IMR-90 (cell line): Measurements from ENCODE around the gene SPNS2. TPM values are rescaled to one million over a fixed set of nuclear protein-coding genes. Genes with fewer than 3 reads are reported as not detected.

ENCODE experiments used
- ATAC-seq: fragments of 200-7000 bp; cut with Tn5 transposase; 2 replicates; pipeline ENCODE4 v1.9.1; 2020; ENCODE audit warnings: low read depth, mild to moderate bottlenecking, moderate library complexity
- BruUV-seq: library from RNA; stranded (reverse); fragments of 400-500 nt; replicated peaks from 2 replicates; lab custom pipeline; 2021; lab: Mats Ljungman, UMichigan
- CTCF ChIA-PET: fragments of 300-600 bp; formaldehyde crosslinking; extraction: SDS; loops from one replicate; lab custom pipeline; 2021; ENCODE audit warnings: antibody characterized with exemption; lab: Yijun Ruan, JAX
- POLR2A ChIA-PET: fragments of 300-600 bp; sonication (Branson Sonifier 250); formaldehyde crosslinking; loops from one replicate; lab custom pipeline; 2022; ENCODE audit warnings: antibody characterized with exemption; ENCODE audit not compliant: unreplicated experiment; lab: Charles Lee
- DNase-seq: peaks from one replicate; pipeline ENCODE4 v3.0.0; 2013
- H2AFZ ChIP-seq: replicated peaks from 2 replicates; pipeline ENCODE3; 2013; ENCODE audit warnings: low read length, mild to moderate bottlenecking; ENCODE audit not compliant: poor library complexity
- H2AK5ac ChIP-seq: 2 replicates; pipeline ENCODE4 v1.6.1; 2013; ENCODE audit warnings: low read depth, low read length, inconsistent platforms
- H2AK9ac ChIP-seq: replicated peaks from 2 replicates; pipeline ENCODE3; 2013; ENCODE audit warnings: mild to moderate bottlenecking, low read depth, low read length, moderate library complexity; ENCODE audit not compliant: poor library complexity
- H2BK120ac ChIP-seq: 2 replicates; pipeline ENCODE4 v1.6.1; 2013; ENCODE audit warnings: low read depth, low read length, inconsistent platforms
- H2BK15ac ChIP-seq: 3 replicates; pipeline ENCODE4 v1.6.1; 2013; ENCODE audit warnings: low read depth, low read length, inconsistent platforms
- H2BK20ac ChIP-seq: 2 replicates; pipeline ENCODE4 v1.6.1; 2013; ENCODE audit warnings: low read depth, mild to moderate bottlenecking, inconsistent platforms, low read length, moderate library complexity
- H2BK5ac ChIP-seq: 2 replicates; pipeline ENCODE4 v1.6.1; 2013; ENCODE audit warnings: mild to moderate bottlenecking, low read depth, low read length, inconsistent platforms; ENCODE audit not compliant: poor library complexity, severe bottlenecking
- H3K14ac ChIP-seq: replicated peaks from 2 replicates; pipeline ENCODE4 v1.6.1; 2013; ENCODE audit warnings: low read depth, low read length, inconsistent platforms
- H3K18ac ChIP-seq: 2 replicates; pipeline ENCODE4 v1.6.1; 2013; ENCODE audit warnings: low read depth, low read length, control low read depth
- H3K23ac ChIP-seq: 2 replicates; pipeline ENCODE4 v1.6.1; 2013; ENCODE audit warnings: low read depth, low read length, inconsistent platforms
- H3K27ac ChIP-seq: 2 replicates; pipeline ENCODE4 v1.5.1; 2013; ENCODE audit warnings: mild to moderate bottlenecking, control low read depth, low read length; ENCODE audit not compliant: insufficient read depth
- H3K27me3 ChIP-seq: 2 replicates; pipeline ENCODE4 v1.6.1; 2013; ENCODE audit warnings: low read length; ENCODE audit not compliant: control insufficient read depth, insufficient read depth
- H3K36me3 ChIP-seq: 2 replicates; pipeline ENCODE4 v1.6.1; 2013; ENCODE audit warnings: low read length, mixed read lengths; ENCODE audit not compliant: control insufficient read depth, insufficient read depth
- H3K4ac ChIP-seq: 2 replicates; pipeline ENCODE4 v1.6.1; 2013; ENCODE audit warnings: low read depth, low read length, inconsistent platforms
- H3K4me1 ChIP-seq: 2 replicates; pipeline ENCODE4 v1.6.1; 2013; ENCODE audit warnings: low read length, mixed read lengths; ENCODE audit not compliant: control insufficient read depth, insufficient read depth
- H3K4me2 ChIP-seq: 2 replicates; pipeline ENCODE4 v1.6.1; 2013; ENCODE audit warnings: low read depth, mild to moderate bottlenecking, control low read depth, low read length, moderate library complexity
- H3K4me3 ChIP-seq: 2 replicates; pipeline ENCODE4 v1.5.1; 2013; ENCODE audit warnings: low read depth, mild to moderate bottlenecking, control low read depth, low read length, moderate library complexity; ENCODE audit not compliant: insufficient read depth
- H3K56ac ChIP-seq: 2 replicates; pipeline ENCODE4 v1.6.1; 2013; ENCODE audit warnings: low read length, inconsistent platforms; ENCODE audit not compliant: insufficient read depth; ENCODE audit errors: extremely low read depth
- H3K79me1 ChIP-seq, 2 experiments: 2 replicates each; pipeline ENCODE4 v1.6.1; 2013; ENCODE audit warnings: low read length in 2 of 2, inconsistent platforms in 1 of 2, low read depth in 1 of 2
- H3K9ac ChIP-seq: 2 replicates; pipeline ENCODE4 v1.6.1; 2013; ENCODE audit warnings: low read depth, low read length, control low read depth
- H3K9me1 ChIP-seq: 2 replicates; pipeline ENCODE4 v1.6.1; 2013; ENCODE audit warnings: low read length, inconsistent platforms; ENCODE audit not compliant: insufficient read depth
- H3K9me3 ChIP-seq: 2 replicates; pipeline ENCODE4 v1.6.1; 2013; ENCODE audit warnings: low read length; ENCODE audit not compliant: control insufficient read depth, insufficient read depth
- H4K20me1 ChIP-seq: 2 replicates; pipeline ENCODE4 v1.6.1; 2013; ENCODE audit warnings: low read length, inconsistent platforms; ENCODE audit not compliant: insufficient read depth
- H4K5ac ChIP-seq: 2 replicates; pipeline ENCODE4 v1.6.1; 2013; ENCODE audit warnings: mild to moderate bottlenecking, low read depth, low read length, control low read depth
- H4K8ac ChIP-seq, 2 experiments: 2 replicates each; pipeline ENCODE4 v1.6.1; 2013; ENCODE audit warnings: low read depth in 2 of 2, low read length in 2 of 2, control low read depth in 1 of 2, inconsistent platforms in 1 of 2
- H4K91ac ChIP-seq: 2 replicates; pipeline ENCODE4 v1.6.1; 2013; ENCODE audit warnings: low read depth, low read length, inconsistent platforms; ENCODE audit not compliant: insufficient read depth
- CHD1 ChIP-seq: IDR thresholded peaks from 2 replicates; pipeline ENCODE4 v1.6.1; 2012; ENCODE audit warnings: low read depth, low read length, improper control_type of control experiment
- CTCF ChIP-seq: conservative IDR thresholded peaks from 2 replicates; pipeline ENCODE4 v1.5.1; 2012; ENCODE audit warnings: mild to moderate bottlenecking, low read depth, low read length, improper control_type of control experiment
- ELK1 ChIP-seq: fragments of 150-350 bp; IDR thresholded peaks from 2 replicates; pipeline ENCODE4 v1.6.1; 2016; ENCODE audit warnings: low read depth, mild to moderate bottlenecking, low read length, moderate library complexity, borderline replicate concordance
- MAFK ChIP-seq: IDR thresholded peaks from 2 replicates; pipeline ENCODE4 v1.6.1; 2012; ENCODE audit warnings: low read depth, low read length, improper control_type of control experiment
- MAZ ChIP-seq: IDR thresholded peaks from 2 replicates; pipeline ENCODE4 v1.6.1; 2012; ENCODE audit warnings: low read depth, mild to moderate bottlenecking, low read length, improper control_type of control experiment, moderate library complexity, borderline replicate concordance
- POLR2A ChIP-seq: IDR thresholded peaks from 2 replicates; pipeline ENCODE4 v1.6.1; 2012; ENCODE audit warnings: mild to moderate bottlenecking, low read depth, low read length
- RCOR1 ChIP-seq: IDR thresholded peaks from 2 replicates; pipeline ENCODE4 v1.6.1; 2012; ENCODE audit warnings: mild to moderate bottlenecking, low read length, improper control_type of control experiment; ENCODE audit not compliant: insufficient replicate concordance
- USF2 ChIP-seq: fragments of 150-350 bp; IDR thresholded peaks from 2 replicates; pipeline ENCODE4 v1.6.1; 2017; ENCODE audit warnings: mild to moderate bottlenecking, antibody characterized with exemption, low read length, low read depth
- WGBS, 2 experiments: methylation state at CpG; one replicate each; pipeline versions ENCODE4 v1.1.5 to v1.1.7; 2013; ENCODE audit warnings: missing lambda C conversion rate in 2 of 2; ENCODE audit not compliant: insufficient read length in 1 of 2; ENCODE audit errors: extremely low coverage in 2 of 2; 5-methylcytosine and 5-hydroxymethylcytosine counted together
- dilution Hi-C: fragments of 300-500 bp; cut with HindIII; formaldehyde crosslinking; loops from one replicate; pipeline ENCODE4 v1.14.3; 2018; ENCODE audit warnings: low sequenced_read_pairs; ENCODE audit not compliant: unreplicated experiment
- in situ Hi-C: fragments of 300-500 bp; cut with MboI; formaldehyde crosslinking; loops from 3 replicates; pipeline ENCODE4 v1.14.3; 2019; ENCODE audit warnings: low sequenced_read_pairs, inconsistent platforms, mixed read lengths
- intact Hi-C: fragments of 100-400 bp; cut with micrococcal nuclease; formaldehyde crosslinking; loops from 2 replicates; pipeline ENCODE4 v1.10.0; 2022
- polyA plus RNA-seq, 3 experiments: library from polyadenylated mRNA; depleted of rRNA; stranded (reverse); fragments of >200 nt; gene quantifications; 2 replicates each; pipeline ENCODE4 v1.2.3, GENCODE V29; 2012; ENCODE audit warnings: low replicate concordance in 1 of 3
- total RNA-seq: library from RNA; depleted of rRNA; stranded (reverse); fragments of >200 nt; gene quantifications from 2 replicates; pipeline ENCODE4 v1.2.3, GENCODE V29; 2012

SPNS2 gene
- total and polyA plus RNA-seq, 2 of the 4 experiments (the other 2 are of a cell fraction) = under 0.01 TPM; not detected in 1

GRCh38 chr17:4548721-4549531 lies 50.2 kb downstream of the SPNS2 start (continued):
- no peak for TF ChIP-seq MAFK

- H3K14ac ChIP-seq = no peak overlapping the region
- ChIA-PET CTCF (no interaction called here), POLR2A (interaction anchor here (0.6 kb wide), 2 partner anchors 31 to 365 kb away, joined by 13 to 18 read pairs; no protein-coding TSS in a partner anchor)
- TF ChIP-seq MAZ = no peak
- no peak for TF ChIP-seq CHD1
- TF ChIP-seq RCOR1 = no peak
- no peak for TF ChIP-seq POLR2A
- TF ChIP-seq USF2 = no peak
- no peak for TF ChIP-seq CTCF
- no peak for TF ChIP-seq ELK1
- H3K9me1 ChIP-seq = peaks cover 6% of the 10 kb centered on the region; the same call in 1 of the 2 replicates
- H4K91ac ChIP-seq = no peak overlapping the region
- no peak overlapping the region for H3K4ac ChIP-seq
- no peak overlapping the region for H3K56ac ChIP-seq
- in situ Hi-C loops = loop anchor here (10.0 kb wide), 1 partner anchor 55 kb away; the partner anchor contains the start of gene SPNS2
- peaks cover 64% of the 10 kb centered on the region for H3K36me3 ChIP-seq
- no peak overlapping the region for H3K18ac ChIP-seq
- H4K5ac ChIP-seq = no peak overlapping the region
- intact Hi-C loops = no loop called here
- 89% methylated on average over 16 of the region's 25 CpGs; no CpG with 5 or more reads in 1 of the 2 experiments for WGBS, 2 experiments
- no peaks in the 10 kb centered on the region for H3K27me3 ChIP-seq
- peaks cover 3% of the 10 kb centered on the region; the same call in 1 of the 2 replicates for H4K20me1 ChIP-seq
- H2BK15ac ChIP-seq = no peak overlapping the region
- peaks cover 9 to 34% of the 10 kb centered on the region in 2 experiments for H3K79me1 ChIP-seq
- H3K4me3 ChIP-seq = no peak overlapping the region
- no peak overlapping the region for H4K8ac ChIP-seq
- H2BK5ac ChIP-seq = no peak overlapping the region
- BruUV-seq = no TSS peak
- no peaks in the 10 kb centered on the region for H3K9me3 ChIP-seq
- dilution Hi-C loops = no loop called here
- H3K4me1 ChIP-seq = peaks cover 7% of the 10 kb centered on the region
- H3K27ac ChIP-seq = no peak overlapping the region
- no peak overlapping the region for H3K4me2 ChIP-seq
- H3K9ac ChIP-seq = no peak overlapping the region
- no peak overlapping the region for H2BK120ac ChIP-seq
- ATAC-seq (no peak), DNase-seq (no peak)
- no peak overlapping the region for H2BK20ac ChIP-seq
- peak overlapping the region; percentile 78 for H2AK9ac ChIP-seq
- no peak overlapping the region for H2AK5ac ChIP-seq
- H3K23ac ChIP-seq = no peak overlapping the region
- no peak overlapping the region for H2AFZ ChIP-seq
Observed at GRCh38 chr17:4549781-4550533, 51.3 kb downstream of the SPNS2 start.
